Kidney (tissue), 14 donors: Measurements from ENCODE around the gene CDYL2. TPM values are rescaled to one million over a fixed set of nuclear protein-coding genes. Genes with fewer than 3 reads are reported as not detected.

Experiments
- DNase-seq, 5 donors: peaks; one replicate each; pipeline ENCODE4 v3.0.0-alpha.2; 2013 to 2020
- FAIRE-seq: peaks from 2 replicates; lab custom pipeline; 2012; peaks lifted over from hg19 to GRCh38; lab: Jason Lieb, UNC
- H3K27ac ChIP-seq, 2 donors: one replicate each; pipeline ENCODE4 v1.7.0; 2013; ENCODE audit warnings: low read depth in 2 of 2, low read length in 2 of 2, inconsistent platforms in 1 of 2
- H3K27me3 ChIP-seq: one replicate; pipeline ENCODE4 v1.7.1; 2013; ENCODE audit warnings: low read length, inconsistent platforms; ENCODE audit not compliant: control insufficient read depth, insufficient read depth
- H3K36me3 ChIP-seq, 3 donors: one replicate each; pipeline versions ENCODE4 v1.7.0 to v1.7.1; 2013; ENCODE audit warnings: low read length in 3 of 3, control low read depth in 1 of 3, inconsistent platforms in 1 of 3; ENCODE audit not compliant: insufficient read depth in 3 of 3, control insufficient read depth in 2 of 3
- H3K4me1 ChIP-seq, 3 donors: one replicate each; pipeline versions ENCODE4 v1.7.0 to v1.7.1; 2013; ENCODE audit warnings: low read length in 3 of 3, inconsistent platforms in 1 of 3, low read depth in 1 of 3; ENCODE audit not compliant: control insufficient read depth in 2 of 3, insufficient read depth in 2 of 3
- H3K4me3 ChIP-seq, 3 donors: one replicate each; pipeline versions ENCODE4 v1.7.0 to v1.8.1; 2013; ENCODE audit warnings: low read length in 3 of 3, control low read depth in 1 of 3, inconsistent platforms in 1 of 3
- H3K9ac ChIP-seq, 3 donors: one replicate each; pipeline versions ENCODE4 v1.7.0 to v1.7.1; 2013; ENCODE audit warnings: low read length in 3 of 3, control low read depth in 1 of 3, inconsistent platforms in 1 of 3
- H3K9me3 ChIP-seq, 3 donors: one replicate each; pipeline versions ENCODE4 v1.7.0 to v1.7.1; 2013; ENCODE audit warnings: low read length in 3 of 3, control low read depth in 1 of 3, inconsistent platforms in 1 of 3; ENCODE audit not compliant: control insufficient read depth in 2 of 3, insufficient read depth in 1 of 3
- intact Hi-C: fragments of 100-400 bp; cut with DNase I; formaldehyde crosslinking; loops from one replicate; pipeline ENCODE4 v1.11.1; 2022
- polyA plus RNA-seq: library from polyadenylated mRNA; stranded (reverse); fragments of 350-450 nt; fragmentation: Illumina TruSeq; extraction: RNeasy Lipid Tissue Mini Kit (QIAGEN cat#74804); gene quantifications from one replicate; pipeline ENCODE4 v1.2.3, GENCODE V29; 2014; ENCODE audit warnings: low read depth, low replicate concordance; ENCODE audit not compliant: insufficient read depth
- total RNA-seq: library from RNA; stranded (reverse); fragmentation: NEBNext Ultra II Directional; extraction: Animal tissue kit (Norgen Biotek cat#: 25700); gene quantifications from one replicate; pipeline ENCODE4 v1.2.1, GENCODE V29; 2021
- TF ChIP-seq, protein P1 (sequence below): IDR thresholded peaks from 3 replicates; pipeline ENCODE4 v1.5.1; 2012; ENCODE audit warnings: mild to moderate bottlenecking, moderate library complexity, borderline replicate concordance; ENCODE audit not compliant: insufficient read depth; ENCODE audit errors: extremely low read depth
- donor health status: control.
- donor health status: control.
- donor health status: control.
- donor health status: control.
- donor health status: control.
- donor health status: DM: yes; HTN: yes; CAD: no.
- donor health status: Normal renal cell carcinoma (clear cell type).

CDYL2 gene
- total and polyA plus RNA-seq, 2 donors from 2014 or later: 2.6 to 27.3 TPM

DNA sequence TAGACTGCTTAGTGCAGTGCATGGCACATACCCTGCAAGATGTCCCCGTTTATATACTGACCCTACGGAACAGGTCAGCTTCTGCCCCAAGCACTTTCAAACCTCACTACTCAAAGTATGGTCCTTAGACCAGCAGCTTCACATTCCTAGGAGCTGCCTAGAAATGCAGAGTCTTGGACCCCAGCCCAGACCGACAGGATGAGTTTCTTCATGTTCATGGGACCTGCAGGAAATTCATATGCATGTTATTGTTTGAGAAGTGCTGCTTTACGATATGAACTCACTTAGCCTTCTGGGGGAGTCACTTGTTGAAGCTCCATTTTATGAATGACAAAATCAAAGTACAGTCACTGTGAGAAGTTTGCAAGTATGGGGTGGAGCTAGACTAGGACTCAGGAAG lies 181.0 kb downstream of the CDYL2 start:
- Histone ChIP-seq H3K36me3 (no peaks in the 10 kb centered on the region), H3K9me3 (no peaks in the 10 kb centered on the region), H3K27ac (no peak overlapping the region), H3K4me1 (no peaks in the 10 kb centered on the region), H3K27me3 (no peaks in the 10 kb centered on the region), H3K4me3 (no peak overlapping the region), H3K9ac (no peak overlapping the region)
- FAIRE-seq (no peak), DNase-seq (peak in 1 of 5 donors; percentile 38)
- TF ChIP-seq, protein P1, sequence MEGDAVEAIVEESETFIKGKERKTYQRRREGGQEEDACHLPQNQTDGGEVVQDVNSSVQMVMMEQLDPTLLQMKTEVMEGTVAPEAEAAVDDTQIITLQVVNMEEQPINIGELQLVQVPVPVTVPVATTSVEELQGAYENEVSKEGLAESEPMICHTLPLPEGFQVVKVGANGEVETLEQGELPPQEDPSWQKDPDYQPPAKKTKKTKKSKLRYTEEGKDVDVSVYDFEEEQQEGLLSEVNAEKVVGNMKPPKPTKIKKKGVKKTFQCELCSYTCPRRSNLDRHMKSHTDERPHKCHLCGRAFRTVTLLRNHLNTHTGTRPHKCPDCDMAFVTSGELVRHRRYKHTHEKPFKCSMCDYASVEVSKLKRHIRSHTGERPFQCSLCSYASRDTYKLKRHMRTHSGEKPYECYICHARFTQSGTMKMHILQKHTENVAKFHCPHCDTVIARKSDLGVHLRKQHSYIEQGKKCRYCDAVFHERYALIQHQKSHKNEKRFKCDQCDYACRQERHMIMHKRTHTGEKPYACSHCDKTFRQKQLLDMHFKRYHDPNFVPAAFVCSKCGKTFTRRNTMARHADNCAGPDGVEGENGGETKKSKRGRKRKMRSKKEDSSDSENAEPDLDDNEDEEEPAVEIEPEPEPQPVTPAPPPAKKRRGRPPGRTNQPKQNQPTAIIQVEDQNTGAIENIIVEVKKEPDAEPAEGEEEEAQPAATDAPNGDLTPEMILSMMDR: no peak
- intact Hi-C loops: no loop called here

GRCh38 chr16:80622007-80622406 lies 182.4 kb downstream of the CDYL2 start:
- FAIRE-seq: no peak
- no peak overlapping the region for H3K9ac ChIP-seq
- H3K4me1 ChIP-seq: no peaks in the 10 kb centered on the region
- TF ChIP-seq, protein P1: no peak
- H3K27me3 ChIP-seq: no peaks in the 10 kb centered on the region
- no peak for DNase-seq
- no peak overlapping the region for H3K27ac ChIP-seq
- no peaks in the 10 kb centered on the region for H3K36me3 ChIP-seq
- H3K9me3 ChIP-seq: no peaks in the 10 kb centered on the region
- intact Hi-C loops: no loop called here
- H3K4me3 ChIP-seq: no peak overlapping the region

- H3K27me3 ChIP-seq: no peaks in the 10 kb centered on the region
- H3K36me3 ChIP-seq: no peaks in the 10 kb centered on the region
- intact Hi-C loops: no loop called here
- H3K9me3 ChIP-seq: no peaks in the 10 kb centered on the region
- H3K27ac ChIP-seq: no peak overlapping the region
- H3K9ac ChIP-seq: no peak overlapping the region
- H3K4me3 ChIP-seq: no peak overlapping the region
- TF ChIP-seq, protein P1: no peak
- FAIRE-seq: no peak
- H3K4me1 ChIP-seq: no peaks in the 10 kb centered on the region
- no peak for DNase-seq
Measured at GRCh38 chr16:80620736-80621605, 183.4 kb downstream of the CDYL2 start.
